HG03457 (cell line): Measurements from ENCODE around the gene HLTF.
A peak's percentile ranks its signal among the peaks of the same experiment; 100 is the strongest.
"Not testable (repeated sequence)": the region's sequence is repeated elsewhere in the genome, so short reads cannot be mapped to it uniquely, and the experiment has no call there.

Source experiments
- ATAC-seq: cut with Tn5 transposase; IDR thresholded peaks from one replicate; pipeline ENCODE4 v1.9.1; 2021; ENCODE audit warnings: moderate number of reproducible peaks; ENCODE audit not compliant: unreplicated experiment

Gene HLTF

GRCh38 chr3:149086232-149086988 lies at the start of gene HLTF:
TSS of gene HLTF (minus strand) at chr3:149086533. CDS start at chr3:149086336, 197 bp downstream.
- peak; percentile 99 for ATAC-seq

- ATAC-seq: no peak
Measured at GRCh38 chr3:149134575-149134974, 48.2 kb upstream of the HLTF start.

DNA sequence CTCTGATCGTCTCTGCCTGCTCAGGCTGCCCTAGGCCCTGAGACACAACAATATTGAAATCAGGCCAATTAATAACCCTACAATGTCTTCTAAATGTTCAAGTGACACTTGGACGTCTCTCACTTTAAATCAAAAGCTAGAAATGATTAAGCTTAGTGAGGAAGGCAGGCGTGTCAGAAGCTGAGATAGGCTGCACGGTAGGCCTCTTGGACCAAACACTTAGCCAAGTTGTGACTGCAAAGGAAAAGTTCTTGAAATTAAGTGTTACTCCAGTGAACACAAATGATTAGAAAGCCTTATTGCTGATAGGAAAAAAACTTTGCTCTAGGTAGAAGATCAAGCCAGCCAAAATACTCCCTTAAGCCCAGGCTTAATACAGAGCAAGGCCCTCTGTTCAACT lies 45.3 kb upstream of the HLTF start:
- ATAC-seq: no peak

GRCh38 chr3:149129326-149130205 lies 43.2 kb upstream of the HLTF start, which contains the start of gene HPS3:
TSS of gene HPS3 (plus strand) at chr3:149129638. CDS start at chr3:149129724, 86 bp downstream.
- peak; percentile 94 for ATAC-seq

DNA sequence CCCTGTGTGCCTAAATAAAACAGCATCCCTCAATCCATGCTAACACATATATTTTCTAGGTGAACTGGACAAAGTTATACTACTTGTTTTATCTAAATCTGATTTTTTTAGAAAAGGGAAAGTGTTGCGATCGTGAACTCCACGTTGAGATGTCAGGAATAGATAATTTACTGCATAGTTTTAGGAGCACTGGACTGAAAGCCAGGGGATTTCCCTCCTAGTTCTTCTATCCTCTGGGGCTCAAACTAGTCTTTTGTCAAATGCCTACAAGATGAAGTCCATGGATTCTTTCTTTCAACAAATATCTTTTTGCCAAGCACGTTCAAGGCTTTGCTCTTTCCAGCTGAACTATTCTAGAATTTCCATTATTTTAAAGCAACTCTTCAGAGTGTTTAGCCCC lies 42.5 kb upstream of the HLTF start:
- peak; percentile 8 for ATAC-seq

DNA sequence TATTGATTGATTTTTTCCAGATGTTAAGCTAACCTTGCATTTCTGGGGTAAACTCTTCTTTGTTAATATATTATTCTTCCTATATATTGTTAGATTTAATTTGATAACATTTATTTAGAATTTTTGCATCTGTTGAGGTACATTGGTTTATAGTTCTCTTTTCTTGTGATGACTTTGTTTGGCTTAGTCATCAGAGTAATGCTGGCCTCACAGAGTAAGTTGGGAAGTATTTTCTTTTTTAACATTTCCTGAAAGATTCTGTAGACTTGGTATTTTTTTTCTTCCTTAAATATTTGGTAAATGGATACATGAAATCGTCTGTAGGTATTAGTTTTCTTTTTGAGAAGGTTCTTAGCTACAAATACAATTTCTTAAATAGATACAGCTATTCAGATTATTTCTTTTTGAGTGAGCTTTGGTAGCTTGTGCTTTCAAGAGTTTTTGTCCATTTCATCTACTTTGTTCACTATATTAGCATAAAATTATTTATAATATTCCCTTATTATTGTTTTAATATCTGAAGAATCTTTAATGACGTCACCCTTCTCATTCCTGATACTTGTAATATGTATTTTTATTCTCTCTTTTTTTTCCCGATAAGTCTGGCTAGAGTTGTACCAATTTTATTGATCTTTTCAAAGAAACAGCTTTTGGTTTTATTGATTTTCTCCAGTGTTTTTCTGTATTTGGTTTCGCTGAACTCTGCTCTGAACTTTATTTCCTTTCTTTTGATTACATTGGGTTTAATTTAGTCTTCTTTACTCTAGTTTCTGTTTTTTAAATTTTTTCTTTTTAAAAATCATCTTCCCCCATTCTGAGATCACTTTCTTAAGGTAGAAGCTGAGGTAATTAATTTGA lies 36.6 kb upstream of the HLTF start:
- ATAC-seq: no peak

DNA sequence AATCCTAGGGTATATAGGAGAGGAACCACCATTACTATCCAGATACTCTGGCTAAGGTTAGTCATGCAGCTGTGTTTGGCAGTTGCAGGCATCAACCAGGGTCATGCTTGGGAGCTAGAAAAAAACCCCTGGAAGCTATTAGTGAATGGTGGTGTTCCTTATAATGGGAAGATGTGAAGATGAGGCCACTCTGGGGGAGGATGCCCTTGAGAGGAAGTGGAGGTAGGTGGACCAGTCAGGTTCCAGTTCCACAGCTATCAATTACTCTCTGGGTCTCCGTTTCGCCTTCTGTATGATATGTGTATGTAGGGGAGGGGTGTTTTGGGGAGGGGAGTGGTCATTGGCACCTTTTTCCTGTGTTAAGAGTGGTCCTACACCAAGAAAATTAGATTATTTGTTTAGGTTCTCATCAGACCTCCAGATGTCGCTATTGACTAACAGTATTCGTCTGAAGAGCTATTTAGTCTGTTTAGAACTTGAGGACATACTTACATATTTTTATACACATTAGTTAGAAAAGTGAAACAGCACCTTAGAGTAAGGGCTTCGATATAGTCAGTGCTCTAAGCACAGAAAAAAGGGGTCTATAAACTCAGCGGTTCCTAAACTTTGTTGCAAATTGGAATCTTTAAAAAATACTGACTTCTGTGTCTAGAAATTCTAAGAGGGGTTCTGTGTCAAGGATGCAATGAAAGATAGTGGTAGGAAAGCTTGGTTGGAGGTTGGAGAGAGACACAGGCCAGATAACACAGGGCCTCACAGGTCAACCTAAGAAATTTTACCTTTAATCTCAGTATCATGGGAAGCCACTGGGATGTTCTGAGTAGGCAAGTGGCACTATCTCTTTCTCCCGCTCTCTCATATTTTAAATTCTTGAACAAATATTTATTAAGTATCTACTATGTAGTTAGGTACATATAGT lies 34.0 kb upstream of the HLTF start:
- no peak for ATAC-seq

GRCh38 chr3:149119466-149119865 lies 33.1 kb upstream of the HLTF start:
- ATAC-seq: no peak

GRCh38 chr3:149118724-149119123 lies 32.4 kb upstream of the HLTF start:
- ATAC-seq: no peak

DNA sequence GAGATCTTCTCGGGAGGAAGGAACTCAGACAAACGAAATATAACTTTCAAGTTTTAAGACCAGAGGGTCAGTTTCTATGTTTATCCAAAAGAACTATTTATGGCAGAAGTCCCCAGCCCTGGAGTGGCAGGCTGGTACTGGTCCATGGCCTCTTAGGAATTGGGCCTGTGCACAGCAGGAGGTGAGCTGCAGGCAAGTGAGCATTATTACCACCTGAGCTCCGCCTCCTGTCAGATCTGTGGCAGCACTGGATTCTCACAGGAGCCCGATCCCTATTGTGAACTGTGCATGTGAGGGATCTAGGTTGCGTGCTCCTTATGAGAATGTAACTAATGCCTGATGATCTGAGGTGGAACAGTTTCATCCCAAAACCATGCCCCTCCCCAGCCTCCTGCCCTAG lies 28.8 kb upstream of the HLTF start:
- ATAC-seq: no peak

- ATAC-seq: no peak
Measured at GRCh38 chr3:149114458-149114857, 28.1 kb upstream of the HLTF start.

DNA sequence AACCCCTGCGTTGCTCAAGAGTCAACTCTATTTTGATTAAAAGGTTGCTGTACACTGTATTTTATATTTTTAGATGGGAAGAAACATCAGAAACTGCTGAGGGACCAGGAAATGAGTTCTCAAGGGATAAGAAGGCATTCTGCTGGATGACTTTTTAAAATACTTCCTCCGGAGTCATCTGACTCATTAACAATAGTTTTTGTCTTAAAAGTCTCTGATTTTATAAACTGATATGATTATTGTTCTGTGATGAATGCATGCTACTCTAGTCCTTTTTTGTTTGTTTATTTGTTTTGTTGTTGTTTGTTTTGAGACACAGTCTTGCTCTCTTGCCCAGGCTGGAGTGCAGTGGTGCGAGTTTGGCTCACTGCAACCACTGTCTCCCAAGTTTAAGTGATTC lies 18.2 kb upstream of the HLTF start:
- no peak for ATAC-seq

DNA sequence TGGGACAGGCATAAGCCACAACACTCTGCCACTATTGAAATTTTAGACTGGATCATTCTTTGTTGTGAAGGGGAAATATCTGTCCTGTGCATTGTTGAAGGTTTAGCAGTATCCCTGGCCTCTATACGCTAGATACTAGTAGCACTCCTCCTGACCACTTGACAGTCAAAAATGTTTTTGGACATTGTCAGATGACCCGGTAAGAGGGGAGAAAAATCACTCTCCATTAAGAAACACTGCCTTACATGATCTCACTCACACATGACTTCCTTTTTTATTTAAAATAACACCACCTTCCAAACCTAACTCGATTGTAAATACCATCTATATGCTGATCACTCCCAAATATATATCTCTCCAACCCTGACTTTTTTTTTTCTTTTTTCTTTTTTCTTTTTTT lies 15.3 kb upstream of the HLTF start:
- ATAC-seq: no peak

DNA sequence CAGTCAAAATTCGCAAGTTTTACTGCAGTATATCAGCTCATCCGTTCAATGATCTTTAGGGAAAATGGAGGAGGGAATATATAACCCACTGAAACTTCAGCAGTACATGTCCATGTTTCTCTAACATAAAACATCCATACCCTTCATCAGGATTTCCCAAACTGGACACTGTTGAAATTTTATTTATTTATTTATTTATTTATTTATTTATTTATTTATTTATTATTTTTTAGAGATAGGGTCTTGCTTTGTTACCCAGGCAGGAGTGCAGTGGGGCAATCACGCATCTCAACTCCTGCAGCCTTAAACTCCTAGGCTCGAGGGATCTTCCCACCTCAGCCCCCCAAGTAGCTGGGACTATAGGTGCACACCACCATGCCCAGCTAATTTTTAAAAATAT lies 14.8 kb upstream of the HLTF start:
- no peak for ATAC-seq

GRCh38 chr3:149097987-149098386 lies 11.7 kb upstream of the HLTF start:
- ATAC-seq: not testable (repeated sequence)

DNA sequence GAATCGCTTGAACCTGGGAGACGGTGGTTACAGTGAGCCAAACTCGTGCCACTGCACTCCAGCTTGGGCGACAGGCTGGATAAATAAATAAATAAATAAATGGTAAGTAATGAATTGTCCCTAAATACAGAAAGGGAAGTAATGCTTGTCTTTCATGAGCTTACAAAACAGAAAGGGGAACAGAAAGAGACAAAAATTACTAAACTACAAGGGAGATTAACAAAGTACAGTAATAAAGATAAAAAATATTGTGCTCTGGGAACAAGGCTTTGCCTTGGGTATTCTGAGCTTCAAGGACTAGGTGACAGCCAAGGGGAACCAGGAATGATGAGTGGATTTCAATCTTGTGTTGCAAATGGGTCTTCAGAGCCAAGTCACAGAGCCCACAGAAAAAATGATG lies 9.2 kb upstream of the HLTF start:
- ATAC-seq: peak; percentile 74

DNA sequence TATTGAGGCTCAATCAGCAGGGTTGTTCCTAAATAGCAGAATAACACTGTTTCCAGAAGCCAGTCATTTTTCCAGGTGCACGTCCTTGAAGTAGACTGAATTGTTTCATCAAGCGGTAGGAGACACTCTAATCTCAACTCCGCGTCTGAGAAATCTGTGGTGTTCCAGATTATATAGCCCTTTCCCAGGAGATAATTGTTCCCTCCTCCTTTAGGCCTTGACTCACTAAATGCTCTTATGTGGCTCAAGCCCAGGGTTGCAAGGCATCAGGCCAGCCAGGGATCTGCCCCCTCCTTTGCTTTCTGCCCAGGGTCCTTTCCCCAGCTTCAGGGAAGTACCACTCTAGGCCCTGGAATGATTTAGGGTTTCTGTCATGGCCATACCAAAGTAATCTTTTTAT lies 5.7 kb upstream of the HLTF start:
- ATAC-seq: no peak

DNA sequence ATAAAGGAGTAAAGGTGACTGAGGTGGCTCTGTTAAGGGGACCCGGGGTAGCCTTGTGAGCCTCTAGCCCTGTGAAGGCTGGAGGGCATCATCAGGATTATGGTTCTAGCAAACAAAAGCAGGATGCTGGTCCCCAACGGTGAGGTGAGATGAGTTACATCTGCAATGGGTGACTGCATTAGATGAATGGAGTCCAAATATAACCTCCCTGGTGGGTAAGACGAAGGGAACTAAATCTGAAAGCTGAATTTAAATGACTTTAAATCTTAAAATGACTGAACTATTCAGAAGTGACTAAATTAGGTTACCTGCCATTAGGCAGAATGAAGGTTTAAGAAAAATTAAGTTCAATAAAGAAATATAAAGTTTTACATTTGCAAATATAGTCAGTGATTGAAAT lies 4.6 kb upstream of the HLTF start:
- ATAC-seq: no peak

DNA sequence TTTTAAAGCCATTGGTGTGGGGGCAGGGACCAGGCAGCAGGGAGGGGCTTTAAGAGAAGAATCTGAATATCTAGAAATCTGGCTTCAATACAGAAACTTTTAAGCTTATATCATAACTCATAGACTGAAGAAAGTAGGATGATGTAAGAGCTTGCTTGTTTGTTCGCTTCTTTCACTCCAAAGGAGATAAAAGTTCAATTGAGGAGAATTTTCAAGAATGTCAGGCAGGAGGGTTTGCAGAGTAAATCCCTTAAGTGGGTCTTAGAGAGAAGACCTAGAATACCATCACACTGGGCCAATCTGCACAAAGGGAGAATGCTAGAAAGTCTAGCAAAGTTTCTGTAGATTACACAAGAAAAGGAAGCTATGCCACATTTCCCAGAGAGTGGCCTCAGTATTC lies 4.1 kb upstream of the HLTF start:
- ATAC-seq: no peak

DNA sequence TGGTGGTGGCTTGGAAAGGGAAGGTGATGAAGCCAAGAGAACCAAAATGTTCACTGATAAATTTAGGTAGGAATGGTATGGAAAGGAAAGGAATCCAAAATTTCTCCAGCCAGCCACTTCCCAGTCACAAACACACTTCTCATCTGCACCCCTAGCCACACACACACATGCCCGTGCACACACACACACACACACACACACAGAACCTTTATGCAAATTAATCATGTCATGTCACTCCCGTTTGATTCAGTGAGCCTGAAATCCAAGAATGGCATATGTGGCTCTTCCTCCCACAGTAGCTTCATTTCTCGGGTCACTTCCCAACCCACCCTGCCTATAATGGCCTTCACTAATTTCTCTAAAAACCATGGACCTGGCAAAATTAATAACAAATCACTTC lies 3.1 kb upstream of the HLTF start:
- no peak for ATAC-seq
